Liver (tissue), 9 donors: ENCODE results near the gene DUSP2. TPM values are rescaled to one million over a fixed set of nuclear protein-coding genes. Genes with fewer than 3 reads are reported as not detected.

Experiments
- DNase-seq: peaks from one replicate; pipeline ENCODE4 v3.0.0-alpha.2; 2017; ENCODE audit warnings: low spot score
- H3K27ac ChIP-seq, 2 donors: one replicate each; pipeline ENCODE4 v1.7.0; 2013; ENCODE audit warnings: inconsistent platforms in 2 of 2, low read length in 2 of 2, control low read depth in 1 of 2, low read depth in 1 of 2, mild to moderate bottlenecking in 1 of 2
- H3K27me3 ChIP-seq, 4 donors: one replicate each; pipeline versions ENCODE4 v1.6.1 to v1.7.0; 2013; ENCODE audit warnings: low read length in 3 of 4, inconsistent platforms in 1 of 4, mild to moderate bottlenecking in 1 of 4, moderate library complexity in 1 of 4; ENCODE audit not compliant: control insufficient read depth in 4 of 4, insufficient read depth in 4 of 4
- H3K36me3 ChIP-seq, 4 donors: one replicate each; pipeline versions ENCODE4 v1.6.1 to v1.7.0; 2013; ENCODE audit warnings: low read length in 3 of 4, mild to moderate bottlenecking in 3 of 4, low read depth in 1 of 4, moderate library complexity in 1 of 4; ENCODE audit not compliant: control insufficient read depth in 4 of 4, insufficient read depth in 3 of 4
- H3K4me1 ChIP-seq, 4 donors: one replicate each; pipeline versions ENCODE4 v1.6.1 to v1.7.0; 2013; ENCODE audit warnings: low read length in 3 of 4, mild to moderate bottlenecking in 3 of 4, moderate library complexity in 1 of 4; ENCODE audit not compliant: control insufficient read depth in 4 of 4, insufficient read depth in 4 of 4
- H3K4me3 ChIP-seq, 3 donors: one replicate each; pipeline versions ENCODE4 v1.6.1 to v1.7.0; 2013; ENCODE audit warnings: low read length in 3 of 3, control low read depth in 1 of 3, low read depth in 1 of 3, mild to moderate bottlenecking in 1 of 3
- H3K9ac ChIP-seq, 2 donors: one replicate each; pipeline ENCODE4 v1.7.0; 2013; ENCODE audit warnings: low read length in 2 of 2, mild to moderate bottlenecking in 2 of 2, moderate library complexity in 2 of 2, control low read depth in 1 of 2, low read depth in 1 of 2
- H3K9me3 ChIP-seq, 4 donors: one replicate each; pipeline versions ENCODE4 v1.6.1 to v1.7.0; 2013; ENCODE audit warnings: low read length in 3 of 4; ENCODE audit not compliant: control insufficient read depth in 4 of 4
- ATF3 ChIP-seq: IDR thresholded peaks from 2 replicates; pipeline ENCODE4 v1.6.1; 2016; ENCODE audit warnings: antibody characterized with exemption
- EGR1 ChIP-seq, 2 donors: IDR thresholded peaks; 2 replicates each; pipeline ENCODE4 v1.6.1; 2016 to 2018; ENCODE audit warnings: antibody characterized with exemption in 2 of 2, low read depth in 2 of 2
- FOXA1 ChIP-seq: IDR thresholded peaks from 2 replicates; pipeline ENCODE4 v1.6.1; 2016; ENCODE audit warnings: antibody characterized with exemption
- FOXA2 ChIP-seq: IDR thresholded peaks from 2 replicates; pipeline ENCODE4 v1.6.1; 2016; ENCODE audit warnings: antibody characterized with exemption
- GABPA ChIP-seq, 2 donors: IDR thresholded peaks in 1 of 2; conservative IDR thresholded peaks in 1 of 2; 2 replicates each; pipeline ENCODE4 v1.6.1; 2016; ENCODE audit warnings: antibody characterized with exemption in 2 of 2, mild to moderate bottlenecking in 1 of 2, moderate library complexity in 1 of 2
- HNF4A ChIP-seq, 2 donors: conservative IDR thresholded peaks; 2 replicates each; pipeline ENCODE4 v1.6.1; 2016; ENCODE audit warnings: antibody characterized with exemption in 2 of 2, mild to moderate bottlenecking in 2 of 2
- HNF4G ChIP-seq: IDR thresholded peaks from 2 replicates; pipeline ENCODE4 v1.6.1; 2016; ENCODE audit warnings: antibody characterized with exemption
- JUND ChIP-seq, 2 donors: IDR thresholded peaks; 2 replicates each; pipeline ENCODE4 v1.6.1; 2016; ENCODE audit warnings: antibody characterized with exemption in 2 of 2
- MAX ChIP-seq: IDR thresholded peaks from 2 replicates; pipeline ENCODE4 v1.6.1; 2016; ENCODE audit warnings: antibody characterized with exemption
- NR2F2 ChIP-seq: IDR thresholded peaks from 2 replicates; pipeline ENCODE4 v1.6.1; 2016; ENCODE audit warnings: antibody characterized with exemption
- RAD21 ChIP-seq, 2 donors: IDR thresholded peaks; 2 replicates each; pipeline ENCODE4 v1.6.1; 2016; ENCODE audit warnings: antibody characterized with exemption in 2 of 2, mild to moderate bottlenecking in 2 of 2
- SP1 ChIP-seq: IDR thresholded peaks from 2 replicates; pipeline ENCODE4 v1.6.1; 2018; ENCODE audit warnings: antibody characterized with exemption, mild to moderate bottlenecking
- YY1 ChIP-seq: IDR thresholded peaks from 2 replicates; pipeline ENCODE4 v1.6.1; 2016; ENCODE audit warnings: antibody characterized with exemption, mild to moderate bottlenecking
- ZBTB33 ChIP-seq: IDR thresholded peaks from 2 replicates; pipeline ENCODE4 v1.6.1; 2016; ENCODE audit warnings: antibody characterized with exemption
- WGBS: extraction: QIAGEN DNeasy Blood & Tissue Kit; methylation state at CpG from one replicate; pipeline ENCODE4 v1.1.7; 2013; 5-methylcytosine and 5-hydroxymethylcytosine counted together
- polyA plus RNA-seq, 2 donors: library from polyadenylated mRNA; stranded (reverse) in 1 of 2; unstranded in 1 of 2; fragments of 200-250 nt in 1 of 2; fragments of >200 nt in 1 of 2; fragmentation: Nextera tagmentation in 1 of 2; extraction: Ambion mirVana in 1 of 2; gene quantifications; one replicate each; pipeline versions ENCODE4 v1.2.1 to v1.2.3, GENCODE V29; 2013 to 2015
- total RNA-seq, 2 donors: library from RNA; depleted of rRNA; stranded (reverse); fragments of >200 nt; gene quantifications; one replicate each; pipeline ENCODE4 v1.2.3, GENCODE V29; 2014
- donor health status: healthy.
- donor health status: healthy.
- donor health status: healthy.
- donor health status: healthy.
- donor health status: healthy.

Gene DUSP2
- total and polyA plus RNA-seq, 4 donors, result 0.99 to 2.8 (median 1.6) TPM

- Histone ChIP-seq H3K27ac (no peak overlapping the region), H3K4me1 (no peaks in the 10 kb centered on the region), H3K9me3 (peaks cover 0 to 1% (median 0%) of the 10 kb centered on the region in 4 donors), H3K4me3 (no peak overlapping the region), H3K27me3 (no peaks in the 10 kb centered on the region), H3K9ac (no peak overlapping the region), H3K36me3 (no peaks in the 10 kb centered on the region)
- 85% methylated on average over 17 of the region's 17 CpGs for WGBS
- no peak for DNase-seq
- no peak for TF ChIP-seq ATF3
- no peak for TF ChIP-seq ZBTB33
- no peak for TF ChIP-seq MAX
- TF ChIP-seq JUND (IDR thresholded peaks at IDR 0.05), result no peak
- no peak for TF ChIP-seq NR2F2
- TF ChIP-seq HNF4A (conservative IDR thresholded peaks at IDR 0.05), result no peak
These were observed 14.0 kb upstream of the DUSP2 start for GRCh38 chr2:96159084-96159830.

- TF ChIP-seq YY1, result no peak
- no peak for TF ChIP-seq NR2F2
- no peak for TF ChIP-seq ATF3
- TF ChIP-seq FOXA1, result no peak
- TF ChIP-seq FOXA2, result no peak
- no peak for TF ChIP-seq HNF4G
- no peak for TF ChIP-seq JUND (IDR thresholded peaks at IDR 0.05)
- TF ChIP-seq MAX, result no peak
- no peak for TF ChIP-seq RAD21 (IDR thresholded peaks at IDR 0.05)
- TF ChIP-seq SP1, result no peak
- no peak for TF ChIP-seq EGR1 (IDR thresholded peaks at IDR 0.05; ENCODE audit: low read depth in 2 of 2)
- TF ChIP-seq GABPA (IDR thresholded peaks at IDR 0.05 in 1 of 2, conservative IDR thresholded peaks at IDR 0.05 in 1 of 2), result no peak
- no peak for TF ChIP-seq ZBTB33
- Histone ChIP-seq H3K9ac (no peak overlapping the region), H3K27me3 (no peaks in the 10 kb centered on the region), H3K4me1 (no peaks in the 10 kb centered on the region), H3K36me3 (no peaks in the 10 kb centered on the region), H3K9me3 (peaks cover 0 to 1% (median 0%) of the 10 kb centered on the region in 4 donors), H3K4me3 (no peak overlapping the region), H3K27ac (no peak overlapping the region)
- 91% methylated on average over 14 of the region's 14 CpGs for WGBS
- no peak for DNase-seq
These were observed 13.3 kb upstream of the DUSP2 start for GRCh38 chr2:96158554-96158940.
